HG02852 (cell line): ENCODE data around the gene KLK14.

Experiments used
- ATAC-seq: cut with Tn5 transposase; IDR thresholded peaks from one replicate; pipeline ENCODE4 v1.9.1; 2021; ENCODE audit warnings: mild to moderate bottlenecking, moderate library complexity; ENCODE audit not compliant: unreplicated experiment

Gene KLK14

DNA sequence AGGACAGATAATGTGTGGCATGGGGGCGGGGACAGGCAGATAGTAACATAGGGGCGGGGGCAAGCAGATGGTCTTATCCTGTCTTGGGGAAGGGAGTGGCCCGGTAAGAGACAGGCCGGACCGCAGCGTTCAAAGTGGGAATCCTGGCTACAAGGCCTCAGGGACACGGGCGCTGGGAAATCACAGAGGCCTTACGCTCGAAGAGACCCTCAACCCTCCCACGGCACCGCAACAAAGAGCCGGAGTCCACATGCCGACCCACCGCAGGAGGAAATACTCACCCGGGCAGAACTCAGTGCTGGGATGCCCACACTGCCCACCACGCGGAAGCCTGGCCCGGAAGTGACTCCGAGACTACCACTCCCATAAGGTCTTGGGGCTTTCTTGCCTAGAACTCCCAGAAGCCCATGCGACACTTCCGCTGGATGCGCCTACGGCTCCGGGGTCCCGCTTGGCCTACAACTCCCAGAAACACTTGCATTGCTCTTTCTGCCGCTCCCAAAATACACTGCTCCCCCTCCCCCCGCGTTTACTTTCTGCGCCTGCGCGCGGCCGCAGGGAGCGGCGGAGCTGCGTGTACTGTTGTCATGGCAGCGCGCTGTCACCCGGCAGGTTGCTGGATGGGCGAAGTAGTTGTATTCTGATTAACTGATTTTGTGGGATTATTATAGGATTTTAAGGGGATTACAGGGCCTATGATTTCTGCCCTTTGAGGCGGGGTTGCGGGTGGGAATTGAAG is 25.5 kb upstream of the KLK14 start, which contains the start of gene CTU1:
Gene CTU1, minus strand, starts transcription at position 344 of the 739 bp plus-strand sequence. CDS start 3,840 bp downstream, outside the sequence.
- peak; percentile 93 for ATAC-seq

DNA sequence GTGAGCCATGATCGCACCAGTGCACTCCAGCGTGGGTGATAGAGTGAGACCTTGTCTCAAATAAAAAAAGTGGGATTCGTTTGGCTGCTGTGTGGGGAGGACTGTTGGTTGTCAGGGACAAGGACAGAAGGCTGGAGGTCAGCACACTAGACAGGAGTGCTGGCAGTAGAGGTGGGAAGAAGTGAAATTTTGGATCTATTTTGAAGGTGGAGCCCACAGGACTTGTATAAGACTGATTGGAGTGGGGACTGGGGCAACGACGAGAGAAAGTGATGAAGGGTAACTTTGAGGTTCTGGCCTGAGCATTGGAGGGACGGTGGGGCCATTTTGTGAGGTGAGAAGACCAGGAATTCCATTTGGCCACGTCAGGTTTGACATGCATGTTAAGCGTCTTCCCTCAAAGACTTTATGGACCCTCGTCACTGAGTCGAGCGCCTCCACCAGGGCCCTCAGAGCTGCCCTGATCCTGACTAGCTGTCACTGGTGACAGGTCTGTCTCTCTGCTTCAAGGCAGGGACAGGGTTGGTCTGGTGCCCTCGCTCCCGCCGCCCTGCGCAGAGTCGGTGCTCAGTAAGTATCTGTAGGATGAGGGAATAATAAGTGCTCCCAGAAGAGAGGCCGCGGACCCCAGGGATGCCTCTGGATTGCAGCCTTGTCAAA is 24.8 kb upstream of the KLK14 start:
- no peak for ATAC-seq

DNA sequence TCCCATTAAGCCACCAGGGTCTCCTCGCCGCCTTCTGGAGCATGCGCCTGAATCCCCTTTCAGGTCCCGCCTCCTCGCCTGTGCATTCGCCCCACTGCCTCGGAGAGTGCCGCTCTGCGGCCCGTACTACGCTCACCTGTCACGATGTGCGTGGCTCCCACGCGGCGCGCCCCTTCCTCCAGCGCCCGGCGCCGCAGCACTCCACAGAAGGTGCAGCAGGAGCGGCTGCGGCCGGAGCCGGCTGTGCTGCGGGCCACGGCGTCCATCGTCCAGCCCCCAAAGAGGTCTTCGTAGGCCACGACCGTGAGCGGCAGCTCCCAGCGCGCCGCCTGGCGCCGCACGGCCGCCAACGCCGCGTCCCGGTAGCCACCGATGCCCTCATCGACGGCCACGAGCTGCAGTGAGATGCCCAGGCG is 21.2 kb upstream of the KLK14 start:
- no peak for ATAC-seq

- ATAC-seq, result no peak
Observed at GRCh38 chr19:51102991-51103390, 20.3 kb upstream of the KLK14 start.

- no peak for ATAC-seq
Observed at GRCh38 chr19:51101171-51101865, 18.6 kb upstream of the KLK14 start.

DNA sequence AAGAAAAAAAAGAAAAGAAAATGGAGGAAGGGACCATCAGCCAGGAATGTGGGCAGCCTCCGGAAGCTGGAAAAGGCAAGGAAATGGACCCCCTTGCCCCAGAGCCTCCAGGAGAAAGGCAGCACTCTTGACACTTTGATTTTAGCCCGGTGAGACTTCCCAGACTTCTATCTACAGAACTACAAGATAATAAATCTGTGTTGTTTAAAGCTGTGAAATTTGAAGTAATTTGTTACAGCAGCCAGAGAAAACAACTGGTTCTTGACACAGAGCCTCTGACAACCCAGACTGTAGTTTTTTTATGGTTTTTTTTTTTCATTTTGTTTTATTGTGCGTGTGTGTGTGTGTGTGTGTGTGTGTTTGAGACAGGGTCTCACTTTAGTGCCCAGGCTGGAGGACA is 17.9 kb upstream of the KLK14 start:
- no peak for ATAC-seq

DNA sequence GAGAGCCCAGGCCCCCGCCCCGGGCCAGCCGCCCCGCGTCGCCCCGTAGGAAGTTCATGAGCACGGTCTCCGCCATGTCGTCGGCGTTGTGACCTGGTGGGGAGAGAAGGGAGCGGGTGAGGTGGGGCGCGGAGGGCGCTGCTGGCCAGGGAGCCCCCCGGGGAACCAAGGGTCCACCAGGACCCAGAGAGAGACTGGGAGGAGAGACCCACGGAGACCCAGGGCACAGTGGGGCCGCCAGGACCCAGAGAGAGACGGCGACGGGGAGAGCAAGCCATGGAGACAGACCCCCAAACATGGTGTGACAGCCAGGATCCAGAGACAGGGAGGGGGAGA is 16.3 kb upstream of the KLK14 start:
- ATAC-seq, result no peak

GRCh38 chr19:51098365-51099046 is 15.8 kb upstream of the KLK14 start:
- no peak for ATAC-seq

DNA sequence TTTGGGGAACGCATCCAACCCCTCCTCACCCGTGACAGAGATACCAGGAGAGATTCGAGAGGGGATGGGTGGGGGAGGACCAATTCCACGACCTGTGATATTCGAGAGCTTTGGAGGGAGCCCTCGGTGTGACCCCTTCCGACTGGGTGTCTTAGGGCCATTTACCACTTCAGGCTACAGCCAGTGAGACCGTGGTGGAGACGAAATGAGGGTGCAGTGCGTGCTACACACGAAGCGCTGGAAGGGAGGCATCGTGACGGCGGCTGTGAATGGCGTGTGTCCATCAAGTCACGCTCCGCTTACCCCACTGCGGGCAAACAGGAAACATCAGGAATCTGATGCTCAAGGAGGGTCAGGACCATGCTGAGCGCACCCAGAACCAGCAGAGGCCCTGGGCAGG is 15.1 kb upstream of the KLK14 start:
- no peak for ATAC-seq

GRCh38 chr19:51097166-51097738 is 14.6 kb upstream of the KLK14 start:
- no peak for ATAC-seq

DNA sequence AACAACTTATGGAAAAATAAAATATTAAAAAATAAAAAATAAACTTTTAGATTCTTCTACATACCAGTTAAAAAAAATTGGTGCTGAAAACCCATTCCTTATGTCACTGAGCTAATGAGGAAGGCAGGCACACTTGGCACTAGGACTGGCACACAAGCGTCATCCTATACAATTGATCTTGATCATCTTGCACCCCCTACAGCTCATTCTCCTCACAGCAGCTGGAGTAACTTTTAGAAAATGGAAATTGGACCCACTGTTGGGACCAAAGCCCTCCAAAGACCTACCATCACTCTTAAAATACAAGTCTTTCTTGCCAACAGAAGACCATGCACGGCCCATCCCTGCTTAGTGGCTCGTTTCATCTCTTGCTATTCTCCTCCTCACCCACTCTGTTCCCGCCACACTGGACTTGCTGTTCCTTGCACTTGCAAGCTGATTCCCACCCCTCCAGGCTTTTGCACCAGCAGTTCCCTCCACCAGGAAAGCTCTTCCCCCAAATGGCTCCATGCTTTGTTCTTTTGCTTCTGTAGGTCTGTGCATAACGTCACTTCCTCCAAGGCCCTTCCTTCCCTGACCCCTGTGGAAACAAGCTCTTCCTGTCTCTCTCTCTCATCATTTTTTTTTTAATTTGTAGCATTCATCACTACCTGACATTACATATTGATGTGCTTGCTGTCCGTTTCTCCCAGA is 13.9 kb upstream of the KLK14 start:
- no peak for ATAC-seq

GRCh38 chr19:51094696-51095279 is 12.1 kb upstream of the KLK14 start:
- ATAC-seq, result no peak

GRCh38 chr19:51093510-51094345 is 11.0 kb upstream of the KLK14 start:
- no peak for ATAC-seq

DNA sequence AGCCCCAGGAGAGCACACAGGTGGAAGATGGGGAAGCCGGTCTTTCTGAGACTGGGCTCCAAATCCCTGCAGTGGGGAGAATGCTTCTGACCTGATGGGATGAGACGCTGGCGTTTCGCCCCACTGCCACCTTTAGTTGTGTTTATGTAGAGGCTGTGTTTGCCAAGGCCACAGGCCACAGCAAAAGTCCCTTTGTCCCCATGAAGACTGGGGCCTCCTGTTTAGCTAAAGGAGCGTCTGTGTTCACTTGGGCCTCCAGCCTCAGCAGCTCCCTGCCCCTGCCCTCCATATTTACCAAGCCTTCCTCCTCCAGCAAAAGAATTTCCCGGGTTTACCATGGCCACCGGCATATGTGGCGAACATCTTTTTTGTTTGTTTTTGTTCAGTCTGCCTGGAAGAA is 10.4 kb upstream of the KLK14 start:
- ATAC-seq, result no peak

DNA sequence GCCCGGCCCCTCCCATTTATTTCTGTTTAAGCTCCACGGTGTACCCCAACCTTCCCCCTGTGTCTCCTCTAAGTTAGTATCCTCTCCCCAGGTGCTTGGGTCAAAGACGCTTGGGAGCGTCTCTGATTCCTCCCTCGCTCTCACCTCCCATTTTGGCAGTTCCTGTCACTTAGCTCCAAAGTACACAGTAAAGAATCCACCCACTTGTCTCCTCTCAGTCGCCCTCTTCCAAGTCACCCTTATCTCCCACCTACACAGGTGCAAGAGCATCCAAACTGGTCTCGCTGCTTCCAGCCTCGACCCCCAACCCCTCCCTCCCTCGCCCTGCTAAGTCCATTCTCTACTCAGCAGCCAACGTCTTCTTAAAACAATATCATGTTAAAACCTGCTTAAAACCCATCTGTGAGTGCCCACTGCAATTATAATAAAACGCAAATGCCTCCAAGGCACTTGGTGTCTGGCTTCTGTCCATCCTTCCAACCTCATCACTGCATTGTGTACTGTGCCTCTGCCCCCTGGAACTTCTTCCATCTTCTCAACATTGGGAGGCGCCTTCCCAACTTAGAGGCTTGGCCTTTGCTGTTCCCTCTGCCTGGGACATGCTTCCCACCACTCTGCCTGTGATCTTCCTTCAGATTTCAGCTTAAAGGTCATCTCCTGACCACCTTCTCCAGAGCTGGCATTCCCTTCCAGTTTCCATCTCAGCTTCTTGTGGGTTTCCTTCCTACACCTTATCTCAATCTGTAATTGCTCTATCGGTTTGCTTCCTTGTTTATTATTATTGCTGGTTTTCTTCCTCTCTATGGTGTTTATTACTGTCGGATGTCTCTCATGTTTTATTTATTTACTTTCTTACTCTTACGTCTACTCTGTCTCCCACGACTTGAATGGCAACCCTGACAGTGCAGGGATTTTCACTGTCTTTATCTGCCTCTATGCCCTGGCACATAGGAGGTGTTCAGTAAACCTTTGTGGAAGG is 9.5 kb upstream of the KLK14 start:
- ATAC-seq, result no peak

- ATAC-seq, result no peak
Observed at GRCh38 chr19:51091126-51091525, 8.4 kb upstream of the KLK14 start.

GRCh38 chr19:51090471-51090870 is 7.8 kb upstream of the KLK14 start:
- no peak for ATAC-seq

DNA sequence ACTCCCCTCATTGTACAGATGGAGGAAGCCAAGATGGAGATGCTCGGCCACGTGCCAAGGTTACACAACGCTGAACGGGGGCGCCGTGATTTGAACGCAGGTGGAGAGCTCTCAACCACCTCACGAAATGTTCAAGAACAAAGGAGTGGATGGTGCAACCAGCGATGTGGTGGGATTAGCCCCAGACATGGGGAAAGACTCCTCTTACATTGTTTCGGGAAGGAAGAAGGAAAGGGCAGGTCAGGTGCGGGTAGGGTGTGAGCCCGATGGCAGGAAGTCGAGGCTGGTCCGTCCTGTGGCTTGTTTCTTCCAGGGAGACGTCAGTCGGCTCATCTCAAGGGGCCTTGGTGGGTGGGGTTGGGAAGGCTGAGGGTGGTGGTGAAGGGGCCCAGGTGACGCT is 7.1 kb upstream of the KLK14 start:
- ATAC-seq, result no peak
